ENCODE data around the gene SPRY2.

DNA sequence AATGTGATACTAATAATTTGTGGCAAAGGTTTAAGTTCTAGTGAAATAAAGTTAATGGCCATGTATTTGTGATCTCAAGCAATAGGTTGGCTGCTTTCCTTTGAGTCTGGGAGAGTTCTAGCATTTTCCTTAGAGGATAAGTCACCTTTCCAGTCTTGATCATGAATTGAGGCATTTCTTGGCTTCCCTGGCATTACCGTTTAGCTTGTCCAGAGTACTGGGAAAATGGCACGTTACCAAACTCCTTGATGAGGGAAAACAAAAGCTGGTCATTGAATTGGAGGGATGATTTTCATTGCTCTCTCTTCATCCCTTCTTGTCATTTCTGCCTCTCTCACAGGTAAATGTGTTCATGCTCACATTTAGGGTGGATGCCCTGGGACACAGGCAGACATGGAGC lies 34.0 kb upstream of the SPRY2 start:
- TF ChIP-seq, protein P1, sequence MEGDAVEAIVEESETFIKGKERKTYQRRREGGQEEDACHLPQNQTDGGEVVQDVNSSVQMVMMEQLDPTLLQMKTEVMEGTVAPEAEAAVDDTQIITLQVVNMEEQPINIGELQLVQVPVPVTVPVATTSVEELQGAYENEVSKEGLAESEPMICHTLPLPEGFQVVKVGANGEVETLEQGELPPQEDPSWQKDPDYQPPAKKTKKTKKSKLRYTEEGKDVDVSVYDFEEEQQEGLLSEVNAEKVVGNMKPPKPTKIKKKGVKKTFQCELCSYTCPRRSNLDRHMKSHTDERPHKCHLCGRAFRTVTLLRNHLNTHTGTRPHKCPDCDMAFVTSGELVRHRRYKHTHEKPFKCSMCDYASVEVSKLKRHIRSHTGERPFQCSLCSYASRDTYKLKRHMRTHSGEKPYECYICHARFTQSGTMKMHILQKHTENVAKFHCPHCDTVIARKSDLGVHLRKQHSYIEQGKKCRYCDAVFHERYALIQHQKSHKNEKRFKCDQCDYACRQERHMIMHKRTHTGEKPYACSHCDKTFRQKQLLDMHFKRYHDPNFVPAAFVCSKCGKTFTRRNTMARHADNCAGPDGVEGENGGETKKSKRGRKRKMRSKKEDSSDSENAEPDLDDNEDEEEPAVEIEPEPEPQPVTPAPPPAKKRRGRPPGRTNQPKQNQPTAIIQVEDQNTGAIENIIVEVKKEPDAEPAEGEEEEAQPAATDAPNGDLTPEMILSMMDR (conservative IDR thresholded peaks at IDR 0.05 in 1 of 2, IDR thresholded peaks at IDR 0.05 in 1 of 2; ENCODE audit: extremely low read depth in 1 of 2, insufficient read depth in 1 of 2, low read depth in 1 of 2, low read length in 2 of 2) = no peak
- TF ChIP-seq EZH2 (IDR thresholded peaks at IDR 0.05; ENCODE audit: borderline replicate concordance, low read length) = no peak
